Measurements from ENCODE around the gene FGFR3.

The FGFR3 gene

GRCh38 chr4:1779588-1780382, 13.3 kb upstream of the FGFR3 start:
- no peaks in the 10 kb centered on the region for H3K36me3 Mint-ChIP-seq (ENCODE audit: low read depth)
- no peaks in the 10 kb centered on the region for H3K9me3 Mint-ChIP-seq
- no peak overlapping the region for H3K27ac Mint-ChIP-seq
- peaks cover 17% of the 10 kb centered on the region for H3K4me1 Mint-ChIP-seq
- peaks cover 2% of the 10 kb centered on the region for H3K27me3 Mint-ChIP-seq (ENCODE audit: low read depth, poor library complexity)
- DNase-seq: no peak
- TF ChIP-seq CTCF (IDR thresholded peaks at IDR 0.05): no peak
- no peak overlapping the region for H3K4me3 Mint-ChIP-seq

GRCh38 chr4:1780435-1780834, 12.7 kb upstream of the FGFR3 start:
- H3K36me3 Mint-ChIP-seq (ENCODE audit: low read depth): no peaks in the 10 kb centered on the region
- no peak for DNase-seq
- H3K27me3 Mint-ChIP-seq (ENCODE audit: low read depth, poor library complexity): peaks cover 2% of the 10 kb centered on the region
- H3K27ac Mint-ChIP-seq: no peak overlapping the region
- no peak overlapping the region for H3K4me3 Mint-ChIP-seq
- no peak for TF ChIP-seq CTCF (IDR thresholded peaks at IDR 0.05)
- H3K4me1 Mint-ChIP-seq: peaks cover 18% of the 10 kb centered on the region
- H3K9me3 Mint-ChIP-seq: no peaks in the 10 kb centered on the region

GRCh38 chr4:1783015-1783414, 10.1 kb upstream of the FGFR3 start:
- no peak overlapping the region for H3K4me3 Mint-ChIP-seq
- TF ChIP-seq CTCF (IDR thresholded peaks at IDR 0.05): no peak
- DNase-seq: no peak
- no peaks in the 10 kb centered on the region for H3K9me3 Mint-ChIP-seq
- no peak overlapping the region for H3K27ac Mint-ChIP-seq
- peaks cover 15% of the 10 kb centered on the region for H3K4me1 Mint-ChIP-seq
- peaks cover 5% of the 10 kb centered on the region for H3K27me3 Mint-ChIP-seq (ENCODE audit: low read depth, poor library complexity)
- no peaks in the 10 kb centered on the region for H3K36me3 Mint-ChIP-seq (ENCODE audit: low read depth)

GRCh38 chr4:1783970-1784369, 9.1 kb upstream of the FGFR3 start:
- peaks cover 15% of the 10 kb centered on the region for H3K4me1 Mint-ChIP-seq
- no peaks in the 10 kb centered on the region for H3K9me3 Mint-ChIP-seq
- no peak for DNase-seq
- H3K27me3 Mint-ChIP-seq (ENCODE audit: low read depth, poor library complexity): peaks cover 9% of the 10 kb centered on the region
- H3K4me3 Mint-ChIP-seq: no peak overlapping the region
- TF ChIP-seq CTCF (IDR thresholded peaks at IDR 0.05): no peak
- H3K27ac Mint-ChIP-seq: no peak overlapping the region
- no peaks in the 10 kb centered on the region for H3K36me3 Mint-ChIP-seq (ENCODE audit: low read depth)

- TF ChIP-seq CTCF (IDR thresholded peaks at IDR 0.05): no peak
- Mint-ChIP-seq H3K4me3 (no peak overlapping the region), H3K36me3 (ENCODE audit: low read depth) (no peaks in the 10 kb centered on the region), H3K9me3 (no peaks in the 10 kb centered on the region), H3K27me3 (ENCODE audit: low read depth, poor library complexity) (peaks cover 9% of the 10 kb centered on the region), H3K4me1 (peaks cover 13% of the 10 kb centered on the region), H3K27ac (no peak overlapping the region)
- DNase-seq: no peak
Measured at GRCh38 chr4:1784395-1784788, 8.7 kb upstream of the FGFR3 start.

Measured in nephron progenitor cell (in vitro differentiated cells).